Stomach (tissue), 4 donors: Measurements from ENCODE around the gene LRRC15.

Experiments
- CTCF ChIP-seq, 7 experiments: fragments of 450-650 bp in 4 of 7; fragments of 200-600 bp in 3 of 7; sonication (generic) in 3 of 7; IDR thresholded peaks; one replicate each; pipeline ENCODE4 v1.5.1; 2016 to 2019; ENCODE audit warnings: antibody characterized with exemption in 7 of 7, control low read depth in 2 of 7, mild to moderate bottlenecking in 1 of 7
- EP300 ChIP-seq: sonication (generic); formaldehyde crosslinking; IDR thresholded peaks from one replicate; pipeline ENCODE4 v1.6.1; 2017; ENCODE audit warnings: antibody characterized with exemption
- POLR2A ChIP-seq, 4 donors: fragments of 450-650 bp; IDR thresholded peaks; one replicate each; pipeline ENCODE4 v1.6.1; 2016; ENCODE audit warnings: antibody characterized with exemption in 4 of 4, control low read depth in 2 of 4, mild to moderate bottlenecking in 1 of 4, moderate library complexity in 1 of 4

GRCh38 chr3:194325424-194326153 lies 44.0 kb downstream of the LRRC15 start:
- no peak for TF ChIP-seq CTCF (IDR thresholded peaks at IDR 0.05)
- no peak for TF ChIP-seq EP300
- no peak for TF ChIP-seq POLR2A (IDR thresholded peaks at IDR 0.05)
